Measurements from ENCODE around the gene RBPJL. TPM values are rescaled to one million over a fixed set of nuclear protein-coding genes. Genes with fewer than 3 reads are reported as not detected.
A peak's percentile ranks its signal among the peaks of the same experiment; 100 is the strongest.

Gene RBPJL
- total RNA-seq, 1 donor from 2014 or later, result not detected

DNA sequence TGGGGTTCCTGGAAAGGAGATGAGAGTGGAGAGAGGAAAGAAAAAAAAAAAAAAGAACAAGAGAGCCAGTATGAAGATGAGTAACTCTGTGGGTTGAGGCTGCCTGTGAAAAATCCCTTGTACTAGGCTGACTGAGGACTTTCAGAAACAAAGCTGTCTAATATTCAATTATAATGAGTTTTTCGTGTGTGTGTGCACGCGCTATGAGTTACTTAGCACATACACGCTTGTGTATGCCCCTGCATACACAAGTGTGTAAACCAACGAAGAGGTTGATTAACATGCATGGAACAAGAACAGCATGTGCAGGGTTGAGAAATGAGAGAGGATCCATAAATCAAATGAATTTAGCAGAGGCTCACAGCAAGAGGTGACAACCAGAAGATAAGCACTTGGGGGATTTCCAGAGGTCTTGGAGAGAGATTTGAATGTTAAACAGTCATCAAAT, 4.8 kb upstream of the RBPJL start:
- Histone ChIP-seq H3K9me3 (ENCODE audit: low read depth) (no peaks in the 10 kb centered on the region), H3K36me3 (no peaks in the 10 kb centered on the region), H3K27me3 (peaks cover 8% of the 10 kb centered on the region), H3F3A (ENCODE audit: low read depth) (no peaks in the 10 kb centered on the region), H2AFZ (replicated peaks) (no peak overlapping the region), H4K20me1 (ENCODE audit: low read depth) (no peaks in the 10 kb centered on the region), H3K4me1 (no peaks in the 10 kb centered on the region), H3K4me2 (no peak overlapping the region), H3K27ac (no peak overlapping the region), H3K9ac (no peak overlapping the region), H3K79me2 (ENCODE audit: low read depth) (no peaks in the 10 kb centered on the region), H3K4me3 (no peak overlapping the region)
- H3K4me1 Mint-ChIP-seq, result peaks cover 10% of the 10 kb centered on the region
- H3K36me3 Mint-ChIP-seq, result peaks cover 4% of the 10 kb centered on the region
- no peak overlapping the region for H3K4me3 Mint-ChIP-seq
- H3K9me3 Mint-ChIP-seq, result peaks cover 3% of the 10 kb centered on the region
- H3K27me3 Mint-ChIP-seq (ENCODE audit: insufficient read depth, low read depth), result peaks cover 8% of the 10 kb centered on the region
- no peak overlapping the region for H3K27ac Mint-ChIP-seq
- no peak for DNase-seq (ENCODE audit: low spot score)
- no peak for TF ChIP-seq EZH2 (IDR thresholded peaks at IDR 0.05)
- TF ChIP-seq EZH2phosphoT487 (IDR thresholded peaks at IDR 0.05), result no peak
- TF ChIP-seq CTCF (IDR thresholded peaks at IDR 0.05), result no peak

DNA sequence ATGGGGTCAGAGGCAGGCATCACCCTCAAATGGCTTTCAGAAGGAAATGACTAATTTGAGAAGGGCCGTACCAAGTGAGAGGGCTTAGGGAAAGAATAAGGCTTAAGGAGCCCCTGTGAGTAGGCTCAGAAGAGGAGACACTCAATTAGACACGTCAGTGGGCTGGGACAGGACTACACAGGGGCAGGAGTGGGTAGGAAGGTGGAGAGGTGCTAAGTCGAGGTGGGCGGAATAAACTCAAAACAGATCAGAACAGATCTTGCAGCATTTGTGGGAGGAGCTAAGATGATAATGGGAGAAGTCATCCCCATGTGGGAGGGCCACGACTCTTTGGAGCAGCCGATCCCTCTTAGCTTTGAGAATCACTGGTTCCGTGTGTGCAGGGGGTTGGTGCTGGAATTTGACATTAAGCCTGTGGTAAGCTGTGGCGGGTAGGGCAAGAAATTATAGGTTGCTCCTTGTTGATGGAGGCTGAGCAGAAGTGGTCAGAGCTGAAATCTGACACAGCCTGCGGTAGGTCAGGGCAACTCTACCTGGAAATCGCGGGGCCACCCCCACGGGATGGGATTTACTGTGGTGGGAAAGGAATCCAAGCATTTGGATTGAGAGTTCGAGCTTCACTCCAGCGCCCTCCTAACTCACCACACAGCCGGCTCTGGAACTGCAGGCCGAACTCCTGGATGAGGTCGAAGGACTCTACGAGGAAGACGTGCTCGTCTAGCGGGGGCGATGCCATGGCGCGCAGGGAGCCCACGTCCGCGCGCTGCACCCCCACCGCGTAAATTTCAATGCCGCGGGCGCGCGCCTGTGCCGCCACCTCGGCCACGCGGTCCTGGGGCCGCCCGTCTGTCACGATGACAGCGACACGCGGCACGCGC, 2.8 kb upstream of the RBPJL start:
- peak overlapping the region; percentile 16 for H3K27ac Mint-ChIP-seq
- H3K4me1 Mint-ChIP-seq, result peaks cover 10% of the 10 kb centered on the region
- Histone ChIP-seq H3K79me2 (ENCODE audit: low read depth) (no peaks in the 10 kb centered on the region), H3K27ac (no peak overlapping the region), H4K20me1 (ENCODE audit: low read depth) (no peaks in the 10 kb centered on the region), H3K9me3 (ENCODE audit: low read depth) (no peaks in the 10 kb centered on the region), H3K36me3 (no peaks in the 10 kb centered on the region), H3K4me1 (no peaks in the 10 kb centered on the region), H3K27me3 (peaks cover 8% of the 10 kb centered on the region), H3K4me3 (no peak overlapping the region), H3K4me2 (no peak overlapping the region), H3F3A (ENCODE audit: low read depth) (no peaks in the 10 kb centered on the region), H3K9ac (no peak overlapping the region), H2AFZ (replicated peaks) (no peak overlapping the region)
- H3K4me3 Mint-ChIP-seq, result no peak overlapping the region
- TF ChIP-seq CTCF (IDR thresholded peaks at IDR 0.05), result no peak
- no peak for TF ChIP-seq EZH2 (IDR thresholded peaks at IDR 0.05)
- TF ChIP-seq EZH2phosphoT487 (IDR thresholded peaks at IDR 0.05), result no peak
- DNase-seq (ENCODE audit: low spot score), result no peak
- H3K36me3 Mint-ChIP-seq, result peaks cover 4% of the 10 kb centered on the region
- peaks cover 3% of the 10 kb centered on the region for H3K9me3 Mint-ChIP-seq
- peaks cover 12% of the 10 kb centered on the region for H3K27me3 Mint-ChIP-seq (ENCODE audit: insufficient read depth, low read depth)

GRCh38 chr20:45304464-45304999, 2.1 kb upstream of the RBPJL start:
- Histone ChIP-seq H3K36me3 (no peaks in the 10 kb centered on the region), H3K4me2 (no peak overlapping the region), H4K20me1 (ENCODE audit: low read depth) (no peaks in the 10 kb centered on the region), H3K4me1 (no peaks in the 10 kb centered on the region), H3K27ac (no peak overlapping the region), H3K9ac (no peak overlapping the region), H3K9me3 (ENCODE audit: low read depth) (no peaks in the 10 kb centered on the region), H3F3A (ENCODE audit: low read depth) (no peaks in the 10 kb centered on the region), H2AFZ (replicated peaks) (no peak overlapping the region), H3K4me3 (no peak overlapping the region), H3K79me2 (ENCODE audit: low read depth) (no peaks in the 10 kb centered on the region), H3K27me3 (peaks cover 8% of the 10 kb centered on the region)
- Mint-ChIP-seq H3K4me3 (no peak overlapping the region), H3K27ac (no peak overlapping the region), H3K9me3 (peaks cover 3% of the 10 kb centered on the region), H3K4me1 (peaks cover 10% of the 10 kb centered on the region), H3K36me3 (peaks cover 4% of the 10 kb centered on the region), H3K27me3 (ENCODE audit: insufficient read depth, low read depth) (peaks cover 12% of the 10 kb centered on the region)
- no peak for TF ChIP-seq EZH2 (IDR thresholded peaks at IDR 0.05)
- no peak for TF ChIP-seq EZH2phosphoT487 (IDR thresholded peaks at IDR 0.05)
- no peak for TF ChIP-seq CTCF (IDR thresholded peaks at IDR 0.05)
- DNase-seq (ENCODE audit: low spot score), result no peak

Measured in neural progenitor cell (in vitro differentiated cells).